Sigmoid colon (tissue), 7 donors: ENCODE data around the gene SNX33. TPM values are rescaled to one million over a fixed set of nuclear protein-coding genes. Genes with fewer than 3 reads are reported as not detected.
"Not testable (repeated sequence)": the region's sequence is repeated elsewhere in the genome, so short reads cannot be mapped to it uniquely, and the experiment has no call there.

Experiments used
- DNase-seq: peaks from one replicate; pipeline ENCODE4 v3.0.0-alpha.2; 2019
- H3K27ac ChIP-seq, 4 donors: fragments of 200-600 bp; sonication (generic); one replicate each; pipeline ENCODE4 v1.5.1; 2016 to 2019; ENCODE audit warnings: mild to moderate bottlenecking in 1 of 4
- H3K27me3 ChIP-seq, 3 donors: fragments of 200-600 bp; sonication (generic); one replicate each; pipeline ENCODE4 v1.5.1; 2019; ENCODE audit warnings: mild to moderate bottlenecking in 1 of 3
- H3K36me3 ChIP-seq, 4 donors: fragments of 200-600 bp; sonication (generic); one replicate each; pipeline ENCODE4 v1.5.1; 2016 to 2019
- H3K4me1 ChIP-seq, 4 donors: fragments of 200-600 bp; sonication (generic); one replicate each; pipeline ENCODE4 v1.5.1; 2017 to 2019
- H3K4me3 ChIP-seq, 4 donors: fragments of 200-600 bp; sonication (generic); one replicate each; pipeline ENCODE4 v1.5.1; 2017 to 2019; ENCODE audit warnings: mild to moderate bottlenecking in 2 of 4, moderate library complexity in 1 of 4
- H3K9me3 ChIP-seq, 4 donors: fragments of 200-600 bp in 3 of 4; sonication (generic) in 3 of 4; one replicate each; pipeline versions ENCODE4 v1.5.1 to v1.6.1; 2013 to 2019
- EP300 ChIP-seq, 4 donors: sonication (generic); formaldehyde crosslinking; IDR thresholded peaks; one replicate each; pipeline ENCODE4 v1.6.1; 2017; ENCODE audit warnings: antibody characterized with exemption in 4 of 4
- POLR2A ChIP-seq, 2 donors: fragments of 450-650 bp; IDR thresholded peaks; one replicate each; pipeline ENCODE4 v1.6.1; 2016; ENCODE audit warnings: antibody characterized with exemption in 2 of 2, mild to moderate bottlenecking in 2 of 2, moderate library complexity in 2 of 2
- POLR2AphosphoS5 ChIP-seq, 4 donors: sonication (generic); formaldehyde crosslinking; IDR thresholded peaks; one replicate each; pipeline ENCODE4 v1.6.1; 2017; ENCODE audit warnings: antibody characterized with exemption in 4 of 4
- WGBS, 2 donors: extraction: QIAGEN DNeasy Blood & Tissue Kit; methylation state at CpG; one replicate each; pipeline ENCODE4 v1.1.7; 2013; 5-methylcytosine and 5-hydroxymethylcytosine counted together
- intact Hi-C: fragments of 100-400 bp; cut with DNase I; formaldehyde crosslinking; loops from one replicate; pipeline ENCODE4 v1.15.1; 2023
- polyA plus RNA-seq, 3 donors: library from polyadenylated mRNA; stranded (reverse); fragments of 200-250 nt; gene quantifications; one replicate each; pipeline ENCODE4 v1.2.3, GENCODE V29; 2013
- total RNA-seq, 4 donors: library from RNA; depleted of rRNA; stranded (reverse); fragments of >200 nt; gene quantifications; one replicate each; pipeline ENCODE4 v1.1.0, GENCODE V29; 2016
- TF ChIP-seq, protein P1 (sequence below), 4 experiments: fragments of 450-650 bp in 3 of 4; fragments of 200-600 bp in 1 of 4; IDR thresholded peaks; one replicate each; pipeline ENCODE4 v1.5.1; 2016 to 2019; ENCODE audit warnings: antibody characterized with exemption in 4 of 4, mild to moderate bottlenecking in 3 of 4, moderate library complexity in 2 of 4
- donor health status: healthy with polysubstance abuse.
- donor health status: Bipolar disorder and iron deficiency.
- donor health status: healthy.

Gene SNX33
- total and polyA plus RNA-seq, 7 donors = 9.0 to 32.7 (median 20.9) TPM

DNA sequence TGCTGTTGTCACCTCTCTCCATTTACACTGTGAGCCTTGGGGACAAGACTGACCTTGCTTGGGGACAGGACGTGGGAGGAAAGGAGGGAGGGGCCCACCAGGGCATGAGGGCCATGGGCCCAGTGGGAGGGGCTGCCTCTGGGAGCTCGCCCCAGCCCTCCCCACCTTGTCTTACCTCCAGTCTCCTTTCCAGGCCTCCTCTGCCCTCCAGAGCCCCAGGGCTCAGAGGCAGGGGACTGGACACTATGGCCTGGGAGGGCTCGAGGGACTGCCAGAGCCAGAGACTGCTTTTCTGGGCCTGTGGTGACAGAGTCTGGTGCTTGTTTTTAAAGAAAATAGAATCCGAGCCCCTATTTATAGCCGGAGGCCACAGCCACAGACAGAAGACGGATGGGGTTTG is 54.7 kb downstream of the SNX33 start:
- intact Hi-C loops = no loop called here
- Histone ChIP-seq H3K27ac (peak overlapping the region; percentile 95 to 99 (median 97)), H3K4me3 (no peak overlapping the region), H3K36me3 (no peaks in the 10 kb centered on the region), H3K9me3 (no peaks in the 10 kb centered on the region), H3K27me3 (no peaks in the 10 kb centered on the region), H3K4me1 (peaks cover 0 to 87% (median 85%) of the 10 kb centered on the region in 4 donors)
- TF ChIP-seq POLR2A (IDR thresholded peaks at IDR 0.05) = no peak
- peak in 1 of 4 donors; percentile 10 for TF ChIP-seq POLR2AphosphoS5 (IDR thresholded peaks at IDR 0.05)
- DNase-seq = no peak
- WGBS, 2 donors = 54 to 76% methylated on average over 6 of the region's 6 CpGs

DNA sequence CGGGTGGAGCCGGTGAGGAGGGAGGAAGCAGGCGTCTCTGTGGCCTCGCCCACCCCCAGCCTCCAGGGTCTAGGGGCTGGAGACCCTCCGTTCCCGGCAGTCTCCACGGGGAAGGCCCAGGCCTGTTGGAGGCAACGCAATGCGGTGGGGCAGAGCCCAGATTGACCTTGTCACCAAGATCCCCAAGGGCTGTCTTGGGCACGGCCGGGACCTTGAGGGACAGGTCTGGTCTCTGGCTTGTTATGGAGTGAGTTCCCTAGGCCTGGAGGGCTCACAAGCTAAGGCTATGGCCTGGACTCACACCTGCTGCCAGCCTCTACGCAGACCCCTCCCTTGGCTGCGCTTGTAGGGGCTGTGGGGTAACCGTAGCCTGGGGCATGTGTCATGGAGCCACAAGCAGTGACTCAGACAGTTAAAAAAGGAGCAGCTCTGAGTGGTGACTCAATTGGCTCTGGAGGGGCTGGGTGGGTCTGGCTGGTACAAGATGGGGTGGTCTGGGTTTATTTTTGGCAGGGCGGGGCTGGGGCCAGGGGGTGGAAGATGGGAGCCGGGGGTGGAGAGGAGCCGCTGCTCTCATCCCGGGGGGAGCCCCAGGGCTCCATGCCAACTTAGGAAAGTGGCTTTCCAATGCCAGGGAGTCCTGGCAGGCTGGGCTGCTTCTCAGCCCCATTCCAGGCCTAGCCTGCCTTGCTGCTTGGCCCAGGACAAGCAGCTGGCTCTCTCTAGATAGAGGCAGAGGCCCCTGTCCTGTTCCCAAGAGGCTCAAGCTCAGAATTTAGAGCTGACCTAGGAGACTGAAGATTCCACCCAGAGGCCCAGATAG is 55.9 kb downstream of the SNX33 start:
- H3K9me3 ChIP-seq, H3K36me3 ChIP-seq, H3K4me3 ChIP-seq, H3K27me3 ChIP-seq, intact Hi-C loops, DNase-seq: not testable (repeated sequence)
- 78 to 91% methylated on average over 8 to 14 of the region's 18 CpGs for WGBS, 2 donors
- H3K4me1 ChIP-seq = peaks cover 0 to 81% (median 79%) of the 10 kb centered on the region in 4 donors
- peak overlapping the region; percentile 85 to 96 (median 90) for H3K27ac ChIP-seq

DNA sequence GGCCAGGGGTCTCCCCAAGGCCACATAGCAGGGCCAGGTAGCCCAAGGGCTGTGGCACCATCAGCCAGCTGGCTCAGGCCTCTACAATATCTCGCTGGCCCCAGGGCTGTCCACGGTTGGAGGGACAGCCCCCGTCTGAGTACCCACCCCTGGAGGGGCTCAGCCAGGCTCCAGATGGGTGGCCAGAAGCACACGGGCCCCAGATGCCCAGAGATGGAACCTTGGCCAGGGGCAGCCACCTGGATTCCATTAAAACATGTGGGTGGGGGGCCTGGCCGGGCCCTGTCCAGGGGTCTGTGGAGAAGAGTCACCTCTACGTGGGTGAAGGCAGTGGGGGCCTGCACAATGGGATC is 56.5 kb downstream of the SNX33 start:
- Histone ChIP-seq H3K36me3 (no peaks in the 10 kb centered on the region), H3K4me1 (peaks cover 0 to 81% (median 79%) of the 10 kb centered on the region in 4 donors), H3K9me3 (no peaks in the 10 kb centered on the region), H3K27ac (peak overlapping the region; percentile 85 to 96 (median 90)), H3K4me3 (no peak overlapping the region), H3K27me3 (no peaks in the 10 kb centered on the region)
- TF ChIP-seq EP300 (IDR thresholded peaks at IDR 0.05) (no peak), POLR2A (IDR thresholded peaks at IDR 0.05) (no peak), POLR2AphosphoS5 (IDR thresholded peaks at IDR 0.05) (no peak)
- TF ChIP-seq, protein P1, sequence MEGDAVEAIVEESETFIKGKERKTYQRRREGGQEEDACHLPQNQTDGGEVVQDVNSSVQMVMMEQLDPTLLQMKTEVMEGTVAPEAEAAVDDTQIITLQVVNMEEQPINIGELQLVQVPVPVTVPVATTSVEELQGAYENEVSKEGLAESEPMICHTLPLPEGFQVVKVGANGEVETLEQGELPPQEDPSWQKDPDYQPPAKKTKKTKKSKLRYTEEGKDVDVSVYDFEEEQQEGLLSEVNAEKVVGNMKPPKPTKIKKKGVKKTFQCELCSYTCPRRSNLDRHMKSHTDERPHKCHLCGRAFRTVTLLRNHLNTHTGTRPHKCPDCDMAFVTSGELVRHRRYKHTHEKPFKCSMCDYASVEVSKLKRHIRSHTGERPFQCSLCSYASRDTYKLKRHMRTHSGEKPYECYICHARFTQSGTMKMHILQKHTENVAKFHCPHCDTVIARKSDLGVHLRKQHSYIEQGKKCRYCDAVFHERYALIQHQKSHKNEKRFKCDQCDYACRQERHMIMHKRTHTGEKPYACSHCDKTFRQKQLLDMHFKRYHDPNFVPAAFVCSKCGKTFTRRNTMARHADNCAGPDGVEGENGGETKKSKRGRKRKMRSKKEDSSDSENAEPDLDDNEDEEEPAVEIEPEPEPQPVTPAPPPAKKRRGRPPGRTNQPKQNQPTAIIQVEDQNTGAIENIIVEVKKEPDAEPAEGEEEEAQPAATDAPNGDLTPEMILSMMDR (IDR thresholded peaks at IDR 0.05) = no peak
- DNase-seq = no peak
- intact Hi-C loops = no loop called here
- WGBS, 2 donors = 85 to 87% methylated on average over 6 of the region's 6 CpGs

DNA sequence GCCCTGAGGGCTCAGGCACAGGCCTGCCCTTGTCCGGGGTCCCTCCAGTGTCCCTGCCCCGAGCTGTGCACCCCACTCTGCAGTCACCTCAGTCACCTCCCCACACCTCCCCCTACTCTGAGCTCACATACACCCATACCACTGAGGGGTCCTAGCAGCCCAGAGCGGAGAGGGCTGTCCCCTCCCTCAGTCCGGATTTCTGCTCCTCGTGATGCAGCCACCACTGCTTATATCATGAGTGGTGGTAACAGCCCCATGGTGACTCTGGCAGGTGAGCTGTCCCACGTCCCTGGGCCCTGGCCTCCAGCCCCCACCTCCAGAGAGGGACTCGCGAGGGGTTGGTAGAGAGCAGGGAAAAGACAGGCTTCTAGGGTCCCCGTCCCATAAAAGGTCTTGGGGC is 56.9 kb downstream of the SNX33 start:
- Histone ChIP-seq H3K4me1 (peaks cover 0 to 80% (median 79%) of the 10 kb centered on the region in 4 donors), H3K4me3 (no peak overlapping the region), H3K27ac (peak overlapping the region; percentile 85 to 96 (median 90)), H3K9me3 (no peaks in the 10 kb centered on the region), H3K36me3 (no peaks in the 10 kb centered on the region), H3K27me3 (no peaks in the 10 kb centered on the region)
- intact Hi-C loops = no loop called here
- DNase-seq = no peak
- TF ChIP-seq EP300 (IDR thresholded peaks at IDR 0.05) = no peak
- no peak for TF ChIP-seq POLR2A (IDR thresholded peaks at IDR 0.05)
- TF ChIP-seq, protein P1 (IDR thresholded peaks at IDR 0.05) = no peak
- no peak for TF ChIP-seq POLR2AphosphoS5 (IDR thresholded peaks at IDR 0.05)
- WGBS, 2 donors = 91 to 95% methylated on average over 9 of the region's 9 CpGs

DNA sequence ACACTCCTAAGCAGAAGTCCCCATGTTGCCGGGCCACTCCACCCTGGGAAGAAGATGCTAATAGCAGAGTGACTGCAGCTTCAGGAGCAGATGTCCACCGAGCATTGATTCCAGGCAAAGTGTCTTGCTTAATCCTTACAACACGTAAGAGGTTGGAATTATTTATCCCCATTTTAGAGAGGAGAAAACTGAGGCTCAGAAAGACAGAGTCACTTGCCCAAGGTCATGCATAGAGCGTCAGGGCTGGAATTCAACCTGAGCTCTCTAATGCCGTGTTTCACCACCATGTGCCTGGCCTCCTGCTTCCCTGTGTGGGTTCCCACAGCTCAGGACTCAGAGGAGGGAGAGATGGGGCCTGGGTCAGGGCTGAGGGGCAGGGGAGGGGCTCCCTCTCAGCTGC is 57.7 kb downstream of the SNX33 start:
- Histone ChIP-seq H3K4me1 (peaks cover 0 to 77% (median 76%) of the 10 kb centered on the region in 4 donors), H3K27ac (peak overlapping the region; percentile 85 to 96 (median 90))
- WGBS, 2 donors = 88 to 92% methylated on average over 5 of the region's 5 CpGs

DNA sequence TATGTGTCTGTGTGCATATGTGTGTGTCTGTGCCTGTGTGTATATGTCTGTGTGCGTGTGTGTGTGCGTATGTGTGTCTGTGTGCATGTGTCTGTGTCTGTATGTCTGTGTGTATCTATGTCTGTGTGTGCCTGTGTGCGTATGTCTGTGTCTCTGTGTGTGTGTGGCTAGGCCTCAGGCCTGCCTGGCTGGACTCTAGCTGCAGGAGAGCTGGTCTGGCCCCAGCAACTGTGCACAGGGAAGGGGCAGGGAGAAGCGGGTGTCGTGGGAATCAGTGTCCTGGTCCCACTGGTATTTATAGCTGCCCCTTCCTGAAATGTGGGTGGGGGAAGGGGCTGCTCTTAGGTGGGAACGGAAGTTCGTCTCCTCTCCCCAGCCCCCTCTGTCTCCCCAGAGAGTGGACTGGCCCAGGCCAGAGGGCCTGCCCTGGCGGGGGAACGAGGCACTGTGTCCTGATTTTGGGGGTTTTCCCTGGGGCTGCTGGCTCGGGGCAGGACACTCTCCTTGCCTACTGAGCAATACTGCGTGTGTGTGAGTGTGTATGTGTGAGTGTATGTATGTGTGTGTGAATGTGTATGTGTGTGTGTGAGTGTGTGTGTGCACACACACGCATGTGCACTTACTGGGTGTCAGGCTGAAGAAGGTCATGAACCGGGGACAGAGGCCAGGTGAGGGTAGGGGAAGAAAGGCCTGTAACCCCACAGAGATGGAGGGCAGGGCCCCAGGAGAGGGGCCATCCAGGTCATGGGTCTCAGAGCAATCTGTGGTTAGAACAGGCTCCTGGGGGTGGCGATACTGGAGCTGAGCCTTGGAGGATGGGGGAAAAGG is 58.4 kb downstream of the SNX33 start:
- intact Hi-C loops = no loop called here
- TF ChIP-seq POLR2A (IDR thresholded peaks at IDR 0.05) (no peak), EP300 (IDR thresholded peaks at IDR 0.05) (no peak), POLR2AphosphoS5 (IDR thresholded peaks at IDR 0.05) (no peak)
- TF ChIP-seq, protein P1 (IDR thresholded peaks at IDR 0.05) = no peak
- 82 to 87% methylated on average over 14 of the region's 14 CpGs for WGBS, 2 donors
- H3K27ac ChIP-seq = peak overlapping the region; percentile 85 to 96 (median 90)
- H3K4me1 ChIP-seq = peaks cover 0 to 72% (median 71%) of the 10 kb centered on the region in 4 donors
- H3K27me3 ChIP-seq = no peaks in the 10 kb centered on the region
- H3K9me3 ChIP-seq = no peaks in the 10 kb centered on the region
- H3K36me3 ChIP-seq = no peaks in the 10 kb centered on the region
- DNase-seq = no peak
- no peak overlapping the region for H3K4me3 ChIP-seq

More for the DNA sequence above, 57.7 kb downstream of the SNX33 start:
- intact Hi-C loops, DNase-seq, H3K27me3 ChIP-seq, H3K9me3 ChIP-seq, H3K4me3 ChIP-seq, H3K36me3 ChIP-seq: not testable (repeated sequence)
